Trophoblast cell (in vitro differentiated cells and primary cell): Measurements from ENCODE around the gene GALNT9.
"Not testable (repeated sequence)": the region's sequence is repeated elsewhere in the genome, so short reads cannot be mapped to it uniquely, and the experiment has no call there.

Experiments used
- DNase-seq, 2 donors: peaks; one replicate each; pipeline ENCODE4 v3.0.0-alpha.2; 2016
- H2AFZ ChIP-seq: 2 replicates; pipeline ENCODE4 v1.6.1; 2013; ENCODE audit warnings: low read length, moderate library complexity, mild to moderate bottlenecking; ENCODE audit not compliant: insufficient read depth, poor library complexity
- H2AK5ac ChIP-seq: 2 replicates; pipeline ENCODE4 v1.6.1; 2013; ENCODE audit warnings: mild to moderate bottlenecking, low read length
- H2BK120ac ChIP-seq: 2 replicates; pipeline ENCODE4 v1.6.1; 2013; ENCODE audit warnings: low read length, mild to moderate bottlenecking, moderate library complexity; ENCODE audit not compliant: insufficient read depth, poor library complexity
- H2BK12ac ChIP-seq: 2 replicates; pipeline ENCODE4 v1.6.1; 2013; ENCODE audit warnings: mild to moderate bottlenecking, low read length, moderate library complexity
- H2BK5ac ChIP-seq: 2 replicates; pipeline ENCODE4 v1.6.1; 2013; ENCODE audit warnings: low read length, low read depth, moderate library complexity, mild to moderate bottlenecking; ENCODE audit not compliant: poor library complexity
- H3K14ac ChIP-seq: 2 replicates; pipeline ENCODE4 v1.6.1; 2013; ENCODE audit warnings: mild to moderate bottlenecking, low read length
- H3K18ac ChIP-seq: 2 replicates; pipeline ENCODE4 v1.6.1; 2013; ENCODE audit warnings: mild to moderate bottlenecking, low read length
- H3K23ac ChIP-seq: 2 replicates; pipeline ENCODE4 v1.6.1; 2013; ENCODE audit warnings: low read length
- H3K27ac ChIP-seq: 2 replicates; pipeline ENCODE4 v1.5.1; 2013; ENCODE audit warnings: low read depth, mild to moderate bottlenecking, inconsistent platforms, low read length, moderate library complexity
- H3K27me3 ChIP-seq: 2 replicates; pipeline ENCODE4 v1.6.1; 2013; ENCODE audit warnings: inconsistent platforms, mild to moderate bottlenecking, low read length, moderate library complexity; ENCODE audit not compliant: insufficient read depth
- H3K36me3 ChIP-seq, 2 experiments: 1 replicate in 1 of 2; 2 replicates in 1 of 2; pipeline ENCODE4 v1.6.1; 2013; ENCODE audit warnings: low read length in 2 of 2, mild to moderate bottlenecking in 2 of 2, moderate library complexity in 1 of 2; ENCODE audit not compliant: insufficient read depth in 2 of 2, control insufficient read depth in 1 of 2
- H3K4ac ChIP-seq: 2 replicates; pipeline ENCODE4 v1.6.1; 2013; ENCODE audit warnings: low read depth, mild to moderate bottlenecking, low read length, moderate library complexity
- H3K4me1 ChIP-seq, 2 experiments: 1 replicate in 1 of 2; 2 replicates in 1 of 2; pipeline ENCODE4 v1.6.1; 2013; ENCODE audit warnings: low read length in 2 of 2, mild to moderate bottlenecking in 2 of 2, moderate library complexity in 1 of 2; ENCODE audit not compliant: insufficient read depth in 2 of 2, control insufficient read depth in 1 of 2
- H3K4me2 ChIP-seq: 2 replicates; pipeline ENCODE4 v1.6.1; 2013; ENCODE audit warnings: inconsistent platforms, mild to moderate bottlenecking, low read length, moderate library complexity
- H3K4me3 ChIP-seq: 2 replicates; pipeline ENCODE4 v1.5.1; 2013; ENCODE audit warnings: mild to moderate bottlenecking, low read depth, low read length, inconsistent platforms
- H3K79me1 ChIP-seq: one replicate; pipeline ENCODE4 v1.6.1; 2013; ENCODE audit warnings: low read length
- H3K79me2 ChIP-seq: 2 replicates; pipeline ENCODE4 v1.6.1; 2013; ENCODE audit warnings: low read length, mild to moderate bottlenecking; ENCODE audit not compliant: control insufficient read depth, insufficient read depth, poor library complexity
- H3K9ac ChIP-seq: 2 replicates; pipeline ENCODE4 v1.6.1; 2013; ENCODE audit warnings: mild to moderate bottlenecking, low read length
- H3K9me3 ChIP-seq: 2 replicates; pipeline ENCODE4 v1.6.1; 2013; ENCODE audit warnings: low read depth, mild to moderate bottlenecking, control low read depth, inconsistent platforms, low read length; ENCODE audit not compliant: insufficient read depth
- H4K12ac ChIP-seq: 2 replicates; pipeline ENCODE4 v1.6.1; 2013; ENCODE audit warnings: low read depth, mild to moderate bottlenecking, low read length, moderate library complexity
- H4K8ac ChIP-seq: 2 replicates; pipeline ENCODE4 v1.6.1; 2013; ENCODE audit warnings: low read depth, mild to moderate bottlenecking, low read length, moderate library complexity
- H4K91ac ChIP-seq: one replicate; pipeline ENCODE4 v1.6.1; 2013; ENCODE audit warnings: low read depth, mild to moderate bottlenecking, low read length, moderate library complexity
- WGBS: extraction: QIAGEN DNeasy Blood & Tissue Kit; methylation state at CpG from one replicate; pipeline ENCODE4 v1.1.7; 2013; ENCODE audit warnings: missing lambda C conversion rate; ENCODE audit not compliant: insufficient read length, insufficient coverage; ENCODE audit errors: extremely low coverage; 5-methylcytosine and 5-hydroxymethylcytosine counted together

Gene GALNT9

DNA sequence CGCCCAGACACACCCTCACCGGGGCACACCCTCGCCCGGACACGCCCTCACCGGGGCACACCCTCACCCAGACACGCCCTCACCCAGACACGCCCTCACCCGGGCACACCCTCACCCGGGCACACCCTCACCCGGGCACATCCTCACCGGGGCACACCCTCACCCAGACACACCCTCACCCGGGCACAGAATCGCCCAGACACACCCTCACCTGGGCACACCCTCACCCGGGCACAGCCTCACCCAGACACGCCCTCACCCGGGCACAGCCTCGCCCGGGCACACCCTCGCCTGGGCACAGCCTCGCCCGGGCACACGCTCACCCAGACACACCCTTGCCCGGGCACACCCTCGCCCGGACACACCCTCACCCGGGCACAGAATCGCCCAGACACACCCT is 24.5 kb downstream of the GALNT9 start:
- H4K91ac ChIP-seq: not testable (repeated sequence)
- WGBS: no CpG with 5 or more reads among the region's 28 CpGs

DNA sequence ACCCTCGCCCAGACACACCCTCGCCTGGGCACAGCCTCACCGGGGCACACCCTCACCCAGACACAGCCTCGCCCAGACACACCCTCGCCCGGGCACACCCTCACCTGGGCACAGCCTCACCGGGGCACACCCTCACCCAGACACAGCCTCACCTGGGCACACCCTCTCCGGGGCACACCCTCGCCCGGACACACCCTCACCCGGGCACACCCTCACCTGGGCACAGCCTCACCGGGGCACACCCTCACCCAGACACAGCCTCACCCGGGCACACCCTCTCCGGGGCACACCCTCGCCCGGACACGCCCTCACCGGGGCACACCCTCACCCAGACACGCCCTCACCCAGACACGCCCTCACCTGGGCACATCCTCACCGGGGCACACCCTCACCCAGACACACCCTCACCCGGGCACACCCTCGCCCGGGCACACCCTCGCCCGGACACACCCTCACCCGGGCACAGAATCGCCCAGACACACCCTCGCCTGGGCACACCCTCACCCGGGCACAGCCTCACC is 25.5 kb downstream of the GALNT9 start:
- H3K9ac ChIP-seq, H3K14ac ChIP-seq, H3K4me2 ChIP-seq, DNase-seq, H3K23ac ChIP-seq, H4K91ac ChIP-seq, H3K79me1 ChIP-seq, H4K8ac ChIP-seq, H2AK5ac ChIP-seq, H3K18ac ChIP-seq, H2BK120ac ChIP-seq, H2BK12ac ChIP-seq, H3K9me3 ChIP-seq, H3K27ac ChIP-seq, H3K79me2 ChIP-seq, H3K36me3 ChIP-seq, H3K4ac ChIP-seq, H4K12ac ChIP-seq, H2BK5ac ChIP-seq, H3K4me1 ChIP-seq, H3K4me3 ChIP-seq, H3K27me3 ChIP-seq, H2AFZ ChIP-seq: not testable (repeated sequence)
- WGBS: no CpG with 5 or more reads among the region's 30 CpGs

More for the DNA sequence above, 24.5 kb downstream of the GALNT9 start:
- not testable (repeated sequence) for H4K8ac ChIP-seq, H2AFZ ChIP-seq, H3K79me1 ChIP-seq, H3K18ac ChIP-seq, H3K23ac ChIP-seq, H4K12ac ChIP-seq, H3K79me2 ChIP-seq, H3K9me3 ChIP-seq, H2BK120ac ChIP-seq, H2BK5ac ChIP-seq, H3K4me3 ChIP-seq, H3K9ac ChIP-seq, H3K27me3 ChIP-seq, H2BK12ac ChIP-seq, DNase-seq, H3K4me1 ChIP-seq, H3K27ac ChIP-seq, H3K36me3 ChIP-seq, H3K4me2 ChIP-seq, H2AK5ac ChIP-seq, H3K14ac ChIP-seq, H3K4ac ChIP-seq

DNA sequence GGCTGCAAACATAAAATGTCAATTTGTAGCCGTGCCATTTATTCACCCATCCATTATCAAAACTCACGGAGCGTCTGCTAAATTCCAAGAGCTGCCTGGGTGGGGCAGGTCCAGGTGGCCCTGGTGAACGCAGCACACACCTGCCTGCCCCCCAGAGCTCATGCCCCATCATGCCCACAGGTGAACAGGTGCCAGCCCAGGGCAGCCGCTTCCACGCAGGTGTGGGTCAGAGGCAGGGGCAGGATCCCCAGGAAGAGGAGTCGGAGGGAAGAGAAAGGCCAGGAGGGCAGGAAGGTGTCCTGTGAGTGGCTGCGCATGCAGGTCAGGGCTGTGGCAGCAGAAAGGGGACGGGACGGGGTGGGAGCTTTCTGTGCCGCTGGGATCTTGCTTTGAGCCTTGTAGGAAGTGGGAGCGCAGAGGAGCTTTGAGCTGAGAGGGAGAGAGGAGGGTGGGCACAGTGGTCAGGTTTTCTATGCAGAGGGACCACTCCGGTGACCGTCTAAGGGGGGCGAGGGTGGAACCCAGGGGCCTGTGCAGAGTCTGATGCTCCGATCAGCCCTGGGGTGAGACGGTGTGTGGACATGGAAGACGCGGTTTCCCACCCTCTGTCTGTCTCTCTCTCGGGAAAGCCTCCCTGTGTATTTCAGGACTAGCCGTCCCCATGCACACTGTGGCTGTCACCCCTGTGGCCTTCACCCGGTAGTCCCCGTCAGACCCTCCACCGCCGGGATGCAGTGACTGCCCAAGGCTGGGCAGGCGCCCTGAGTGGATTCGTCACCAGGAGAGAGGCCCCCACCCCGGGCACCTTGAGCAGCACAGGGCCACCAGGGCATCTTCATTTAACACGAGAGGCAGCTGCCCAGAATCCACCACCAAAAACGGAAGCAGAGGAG is 26.7 kb downstream of the GALNT9 start:
- H3K4ac ChIP-seq: no peak overlapping the region
- no peak overlapping the region for H2AK5ac ChIP-seq
- no peak overlapping the region for H2AFZ ChIP-seq
- no peak overlapping the region for H3K23ac ChIP-seq
- no peak overlapping the region for H2BK12ac ChIP-seq
- no peaks in the 10 kb centered on the region for H3K4me1 ChIP-seq
- H4K12ac ChIP-seq: no peak overlapping the region
- no peaks in the 10 kb centered on the region for H3K36me3 ChIP-seq
- no peak overlapping the region for H3K4me2 ChIP-seq
- no peak for DNase-seq
- H4K91ac ChIP-seq: no peak overlapping the region
- no peak overlapping the region for H2BK5ac ChIP-seq
- H3K9ac ChIP-seq: no peak overlapping the region
- no peak overlapping the region for H2BK120ac ChIP-seq
- WGBS: no CpG with 5 or more reads among the region's 30 CpGs
- H3K27me3 ChIP-seq: no peaks in the 10 kb centered on the region
- no peak overlapping the region for H3K27ac ChIP-seq
- no peaks in the 10 kb centered on the region for H3K79me2 ChIP-seq
- peaks cover 5% of the 10 kb centered on the region for H3K9me3 ChIP-seq
- no peak overlapping the region for H3K14ac ChIP-seq
- H3K18ac ChIP-seq: no peak overlapping the region
- H3K4me3 ChIP-seq: no peak overlapping the region
- H4K8ac ChIP-seq: no peak overlapping the region
- H3K79me1 ChIP-seq: no peaks in the 10 kb centered on the region

DNA sequence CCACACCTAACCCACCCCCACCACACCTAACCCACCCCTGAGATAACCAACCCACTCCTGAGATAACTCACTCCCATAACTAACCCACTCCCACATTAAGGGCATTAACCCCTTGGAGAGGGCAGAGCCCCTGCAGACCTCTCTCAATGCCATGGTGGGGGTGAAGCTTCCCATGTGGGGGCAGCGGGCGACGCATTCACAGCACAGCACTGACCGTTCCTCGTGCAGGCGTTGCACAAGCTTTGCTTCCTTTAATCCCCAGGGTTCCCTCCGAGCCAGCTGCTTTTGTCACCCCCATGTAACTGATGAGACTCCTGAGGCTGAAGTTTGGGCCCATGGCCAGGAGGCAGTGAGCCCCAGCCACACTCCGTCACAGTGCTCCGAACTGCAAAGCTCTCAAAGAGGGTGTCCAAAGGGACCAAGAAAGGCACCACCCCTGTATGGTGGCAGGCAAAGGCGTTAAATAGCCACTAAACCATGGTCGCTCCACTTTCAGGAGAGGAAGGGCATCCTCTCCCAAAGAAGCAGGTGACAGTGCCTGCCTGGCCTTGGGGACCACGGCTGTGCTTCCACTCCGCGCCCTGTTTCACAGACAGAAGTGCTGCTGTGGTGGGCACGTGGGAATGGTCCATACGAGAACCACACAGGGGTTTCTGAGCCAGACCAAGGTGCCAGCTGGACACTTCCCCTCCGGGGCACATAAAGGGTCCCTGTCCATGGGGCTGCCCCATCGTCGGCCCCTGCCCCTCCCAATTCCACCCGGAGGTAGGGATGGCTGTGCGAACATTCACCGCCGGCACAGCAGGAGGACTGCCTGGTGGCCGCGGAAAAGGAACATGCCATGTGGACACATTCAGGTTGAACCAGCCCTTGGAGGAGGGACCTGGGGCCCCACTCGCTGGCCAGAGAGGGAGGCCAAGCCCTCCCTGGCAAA is 28.3 kb downstream of the GALNT9 start:
- H4K8ac ChIP-seq: no peak overlapping the region
- H2AK5ac ChIP-seq: no peak overlapping the region
- H3K4ac ChIP-seq: no peak overlapping the region
- H2BK120ac ChIP-seq: no peak overlapping the region
- DNase-seq: no peak
- H3K4me2 ChIP-seq: no peak overlapping the region
- no peaks in the 10 kb centered on the region for H3K79me2 ChIP-seq
- H3K4me1 ChIP-seq: no peaks in the 10 kb centered on the region
- peaks cover 9% of the 10 kb centered on the region for H3K9me3 ChIP-seq
- H3K36me3 ChIP-seq: no peaks in the 10 kb centered on the region
- H3K18ac ChIP-seq: no peak overlapping the region
- no peak overlapping the region for H4K12ac ChIP-seq
- no peak overlapping the region for H3K9ac ChIP-seq
- no peak overlapping the region for H4K91ac ChIP-seq
- H3K4me3 ChIP-seq: no peak overlapping the region
- no peak overlapping the region for H3K27ac ChIP-seq
- no peaks in the 10 kb centered on the region for H3K27me3 ChIP-seq
- H3K23ac ChIP-seq: no peak overlapping the region
- no peak overlapping the region for H2BK5ac ChIP-seq
- no peak overlapping the region for H2BK12ac ChIP-seq
- no peak overlapping the region for H2AFZ ChIP-seq
- no peak overlapping the region for H3K14ac ChIP-seq
- H3K79me1 ChIP-seq: no peaks in the 10 kb centered on the region
- no CpG with 5 or more reads among the region's 26 CpGs for WGBS
